HG03442 (cell line): ENCODE measurements around the gene AOPEP.

Experiments used
- ATAC-seq: cut with Tn5 transposase; IDR thresholded peaks from one replicate; pipeline ENCODE4 v1.9.1; 2021; ENCODE audit warnings: mild to moderate bottlenecking, moderate library complexity; ENCODE audit not compliant: unreplicated experiment

The AOPEP gene

DNA sequence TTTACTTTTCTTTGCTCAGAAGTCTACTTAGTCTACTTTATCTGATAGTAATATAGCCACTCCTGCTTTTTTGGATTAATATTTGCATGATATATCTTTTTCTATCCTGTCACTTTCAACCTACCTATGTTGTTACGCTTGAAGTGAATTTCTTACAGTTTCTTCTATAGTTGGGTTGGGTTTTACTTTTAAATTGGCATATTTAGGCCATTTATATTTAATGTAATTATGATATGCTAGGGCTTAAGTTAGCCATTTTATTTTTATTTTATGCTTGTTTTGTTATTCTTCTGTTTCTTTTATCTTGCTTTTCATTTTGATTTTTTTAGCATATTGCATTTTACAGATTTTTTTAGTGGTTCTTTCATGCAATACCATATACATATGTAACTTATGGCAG, 164.7 kb downstream of the AOPEP start:
- no peak for ATAC-seq

DNA sequence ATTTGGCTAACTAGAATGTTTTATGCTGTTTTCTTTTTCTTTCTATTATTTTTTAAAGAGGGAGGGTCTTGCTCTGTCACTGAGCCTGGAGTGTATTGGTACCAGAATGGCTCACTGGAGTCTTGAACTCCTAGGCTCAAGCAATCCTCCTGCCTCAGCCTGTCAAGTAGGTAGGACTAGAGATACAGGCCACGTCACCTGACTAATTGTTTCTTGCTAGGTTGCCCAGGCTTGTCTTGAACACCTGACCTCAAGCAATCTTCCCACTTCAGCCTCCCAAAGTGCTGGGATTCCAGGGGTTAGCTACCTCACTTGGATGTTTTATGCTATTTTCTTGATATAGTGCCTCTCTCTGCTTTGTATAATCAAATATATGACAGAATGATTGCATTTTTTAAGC, 166.2 kb downstream of the AOPEP start:
- ATAC-seq = no peak

DNA sequence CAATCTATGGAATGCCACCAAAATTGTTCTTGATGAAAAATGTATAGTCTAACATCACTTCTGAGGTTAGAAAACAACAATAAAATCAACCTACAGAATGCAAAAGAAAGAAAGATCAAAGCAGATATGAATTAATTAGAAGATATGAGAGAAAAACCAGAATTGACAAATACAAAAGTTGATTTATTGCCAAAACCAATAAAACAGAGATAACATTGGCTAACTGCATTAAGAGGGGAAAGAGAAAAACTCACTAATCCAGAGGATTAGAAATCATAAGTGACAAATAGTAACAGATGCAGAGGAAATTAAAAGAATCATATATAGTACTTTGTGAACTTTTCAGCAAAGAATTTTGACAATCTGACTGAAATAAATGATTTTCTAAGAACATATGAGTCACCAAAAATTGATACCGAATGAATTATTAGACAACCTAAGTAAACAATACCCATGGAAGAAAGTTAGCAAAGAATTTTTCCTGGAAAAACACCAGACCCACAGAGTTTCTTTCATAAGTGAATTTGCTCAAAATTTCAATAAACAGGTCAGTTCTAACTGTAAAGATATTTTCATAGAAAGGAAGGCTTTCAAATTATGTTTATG, 167.7 kb downstream of the AOPEP start:
- no peak for ATAC-seq

DNA sequence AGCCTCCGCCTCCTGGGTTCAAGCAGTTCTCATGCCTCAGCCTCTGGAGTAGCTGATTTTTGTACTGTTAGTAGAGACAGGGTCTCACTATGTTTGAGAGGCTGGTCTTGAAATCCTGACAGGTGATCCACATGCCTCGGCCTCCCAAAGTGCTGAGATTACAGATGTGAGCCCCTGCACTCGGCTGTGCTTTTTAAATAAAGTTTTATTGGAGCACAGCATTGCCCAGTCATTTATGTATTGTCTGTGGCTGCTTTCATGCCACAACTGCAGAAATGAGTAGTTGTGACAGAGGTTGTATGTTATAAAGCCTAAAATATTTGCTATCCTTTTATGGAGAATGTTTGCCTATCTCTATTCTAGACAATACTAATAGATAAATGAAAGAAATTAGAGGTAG, 169.2 kb downstream of the AOPEP start:
- ATAC-seq = no peak

DNA sequence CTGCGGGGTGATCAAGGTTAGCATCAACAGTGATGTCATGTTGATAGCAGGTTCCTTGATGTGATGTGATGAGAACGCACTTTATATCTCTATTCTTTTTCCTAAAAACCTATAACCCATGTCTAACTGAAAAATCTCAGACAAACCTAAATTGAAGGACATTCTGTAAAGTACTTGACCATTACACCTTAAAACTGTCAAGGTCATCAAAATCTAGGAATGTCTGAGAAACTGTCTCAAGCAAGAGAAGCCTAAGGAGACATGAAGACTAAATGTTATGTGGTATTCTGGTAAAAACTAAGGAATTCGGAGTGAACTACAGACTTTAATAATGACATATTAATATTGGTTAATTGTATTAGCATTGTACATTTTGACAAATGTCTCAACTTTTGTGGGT, 170.0 kb downstream of the AOPEP start:
- no peak for ATAC-seq

DNA sequence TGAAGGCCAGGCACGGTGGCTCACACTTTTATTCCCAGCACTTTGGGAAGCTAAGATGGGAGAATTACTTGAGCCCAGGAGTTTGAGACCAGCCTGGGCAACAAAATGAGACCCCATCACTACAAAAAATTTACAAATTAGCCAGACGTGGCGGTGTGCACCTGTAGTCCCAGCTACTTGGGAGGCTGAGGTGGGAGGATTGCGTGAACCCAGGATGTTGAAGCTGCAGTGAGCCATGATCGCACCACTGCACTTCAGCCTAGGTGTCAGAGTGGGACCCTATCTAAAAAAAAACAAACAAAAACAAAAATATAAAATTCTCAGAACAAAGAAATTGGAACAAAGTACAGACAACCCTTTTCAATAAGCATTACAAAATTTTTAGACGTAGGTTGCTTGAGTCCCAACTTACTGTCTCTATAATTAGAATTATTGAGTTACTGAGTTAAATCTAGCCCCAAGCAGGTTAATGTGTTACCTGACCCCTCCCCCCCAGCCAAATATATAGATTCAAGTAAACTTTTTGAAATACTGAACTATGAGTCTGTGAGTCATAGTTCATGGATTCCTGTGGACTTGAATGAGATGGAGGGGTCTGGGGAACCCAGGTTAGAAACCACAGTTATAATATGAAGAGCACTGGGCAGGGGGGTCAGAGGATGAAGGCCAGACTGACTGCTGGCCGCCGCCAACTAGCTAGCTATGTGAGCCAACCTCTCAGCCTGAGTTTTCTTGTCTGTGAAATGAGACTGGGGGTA, 173.1 kb downstream of the AOPEP start:
- no peak for ATAC-seq

DNA sequence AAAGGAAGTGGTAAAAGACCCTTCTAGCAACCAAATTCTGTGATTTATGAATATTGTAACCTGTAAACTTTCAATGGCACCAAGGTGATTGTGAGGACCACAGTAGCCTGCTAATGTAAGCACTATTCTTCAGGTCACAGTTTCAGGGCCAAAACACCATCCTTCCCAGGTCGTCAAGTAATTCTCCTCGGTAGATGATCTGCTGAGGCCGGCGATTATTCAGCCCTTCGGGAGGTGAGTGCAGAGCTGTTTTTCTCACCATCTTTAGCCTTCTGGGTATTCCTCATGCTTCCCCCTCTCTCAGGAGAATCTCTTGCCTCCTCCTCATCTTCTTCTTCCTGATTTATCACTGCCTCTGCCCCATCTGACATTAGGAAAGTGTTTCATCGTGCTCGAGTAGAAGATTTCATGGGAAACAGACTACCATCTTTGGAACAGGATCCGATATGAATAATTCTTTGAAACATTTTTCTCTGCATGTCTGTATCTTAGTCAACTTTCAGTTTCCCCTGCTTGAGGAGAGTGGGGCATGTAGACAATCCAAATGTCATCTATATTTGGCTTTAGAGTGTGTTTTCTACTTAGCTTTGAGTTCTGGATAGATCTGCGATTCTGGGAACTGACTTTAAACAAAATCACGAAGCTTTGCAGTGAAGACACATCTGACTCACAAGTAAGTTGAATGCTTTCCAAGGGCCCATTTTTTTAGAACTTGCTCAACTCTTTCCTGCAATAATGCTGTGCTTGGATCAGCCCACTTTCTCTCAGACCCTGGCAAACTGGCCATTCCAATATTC, 173.9 kb downstream of the AOPEP start:
- no peak for ATAC-seq

DNA sequence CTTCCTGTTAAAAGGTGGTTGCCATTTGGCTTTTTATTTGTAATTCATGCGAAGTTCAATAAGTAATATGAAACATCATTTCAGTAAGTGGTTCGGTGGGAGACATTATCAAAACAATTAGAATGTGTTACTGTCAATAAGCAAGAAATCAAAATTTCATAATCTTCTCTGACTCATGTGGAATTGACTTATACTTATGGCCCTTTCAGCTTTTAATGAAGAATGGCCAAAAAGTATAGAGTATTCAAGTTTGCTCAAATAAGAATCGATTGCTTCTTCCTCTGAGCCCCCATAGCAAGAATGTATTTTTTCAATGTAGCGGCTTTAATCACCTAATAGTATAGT, 174.5 kb downstream of the AOPEP start:
- ATAC-seq = no peak

DNA sequence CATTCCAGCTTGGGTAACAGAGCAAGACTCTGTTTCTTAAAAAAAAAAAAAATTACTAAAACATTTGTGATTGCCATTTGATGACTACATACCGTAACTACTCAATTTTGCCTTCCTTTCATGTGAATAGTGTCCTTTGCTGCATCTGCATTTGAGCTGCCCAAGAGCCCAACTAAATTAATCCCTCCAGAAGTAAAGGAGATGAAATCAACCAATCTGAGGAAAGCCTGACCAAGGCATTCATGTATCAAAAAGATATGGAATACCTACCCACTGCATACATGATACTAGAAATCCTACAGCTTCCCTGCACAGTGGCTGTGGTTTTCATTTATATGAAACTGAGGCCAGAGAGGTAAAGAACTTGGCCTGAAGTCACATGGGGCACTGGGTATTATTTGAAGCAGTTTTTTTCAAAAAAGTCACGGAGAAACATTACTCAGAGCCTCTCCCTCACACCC, 177.5 kb downstream of the AOPEP start:
- no peak for ATAC-seq

DNA sequence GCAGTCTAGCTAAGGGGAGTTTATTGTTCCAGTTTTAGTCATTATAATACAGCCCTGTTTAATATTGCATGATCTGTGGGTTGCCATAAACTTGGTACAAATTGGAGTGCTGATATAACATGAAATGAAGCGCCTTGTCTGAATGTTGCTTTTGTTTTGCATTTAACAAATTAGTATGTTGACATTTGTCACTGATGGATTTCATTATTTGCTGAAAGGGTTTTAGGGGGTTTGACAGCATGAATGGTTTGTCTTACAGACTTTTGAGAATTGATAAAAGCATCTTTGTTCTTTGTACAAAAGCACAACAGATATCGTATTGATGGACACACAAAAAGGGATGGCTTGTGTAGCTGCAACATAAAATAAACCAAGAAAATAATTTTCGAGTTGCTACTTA, 178.3 kb downstream of the AOPEP start:
- no peak for ATAC-seq

DNA sequence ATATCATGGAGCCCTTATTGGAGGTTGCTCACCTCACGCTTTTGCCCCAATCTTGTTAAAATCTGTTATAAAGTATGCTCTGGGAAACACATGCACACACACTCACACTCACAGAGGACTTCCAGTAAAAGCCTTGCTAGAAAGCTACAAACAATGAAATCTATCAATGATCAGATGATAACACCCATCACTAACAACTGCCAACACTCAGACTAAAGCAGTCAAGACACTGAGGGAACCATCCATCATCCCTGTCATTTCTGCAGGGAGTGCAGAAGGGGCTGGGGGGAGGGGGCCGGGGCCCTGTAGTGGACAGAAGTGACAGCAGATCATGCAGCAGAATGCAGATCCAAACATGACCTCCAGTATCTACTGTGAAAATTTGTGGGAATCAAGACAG, 179.1 kb downstream of the AOPEP start:
- ATAC-seq = no peak

DNA sequence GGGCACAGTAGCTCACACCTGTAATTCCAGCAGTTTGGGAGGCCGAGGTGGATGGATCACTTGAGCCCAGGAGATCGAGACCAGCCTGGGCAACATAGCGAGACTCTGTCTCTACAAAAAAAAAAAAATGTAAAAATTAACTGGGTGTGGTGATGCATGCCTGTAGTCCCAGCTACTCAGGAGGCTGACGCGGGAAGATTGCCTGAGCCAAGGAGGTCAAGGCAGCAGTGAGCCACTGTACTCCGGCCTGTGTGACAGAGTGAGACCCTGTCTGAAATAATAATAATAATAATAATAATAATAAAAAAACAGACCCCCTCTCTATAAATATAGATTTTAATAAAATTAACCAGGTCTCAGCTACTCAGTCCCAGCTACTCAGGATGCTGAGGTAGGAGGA, 179.7 kb downstream of the AOPEP start:
- no peak for ATAC-seq

DNA sequence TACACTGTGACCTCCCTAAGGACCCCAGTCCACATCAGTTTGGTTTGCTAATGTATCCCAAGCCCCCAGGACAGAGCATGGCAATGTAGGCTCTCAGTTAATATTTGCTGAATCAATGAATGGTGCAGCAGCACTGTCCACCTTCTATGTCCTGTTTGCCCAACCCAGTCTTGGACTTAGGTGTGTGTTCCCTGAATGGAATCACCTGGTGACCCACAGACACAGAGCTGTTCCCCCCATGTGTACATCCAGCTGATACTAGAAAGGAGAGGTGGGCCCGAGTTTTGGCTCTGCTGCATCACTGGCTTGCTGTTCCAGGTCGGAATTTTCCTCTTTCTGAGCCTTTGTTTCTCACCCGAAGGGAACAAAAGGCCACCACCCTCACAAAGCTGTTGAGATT, 180.2 kb downstream of the AOPEP start:
- no peak for ATAC-seq

DNA sequence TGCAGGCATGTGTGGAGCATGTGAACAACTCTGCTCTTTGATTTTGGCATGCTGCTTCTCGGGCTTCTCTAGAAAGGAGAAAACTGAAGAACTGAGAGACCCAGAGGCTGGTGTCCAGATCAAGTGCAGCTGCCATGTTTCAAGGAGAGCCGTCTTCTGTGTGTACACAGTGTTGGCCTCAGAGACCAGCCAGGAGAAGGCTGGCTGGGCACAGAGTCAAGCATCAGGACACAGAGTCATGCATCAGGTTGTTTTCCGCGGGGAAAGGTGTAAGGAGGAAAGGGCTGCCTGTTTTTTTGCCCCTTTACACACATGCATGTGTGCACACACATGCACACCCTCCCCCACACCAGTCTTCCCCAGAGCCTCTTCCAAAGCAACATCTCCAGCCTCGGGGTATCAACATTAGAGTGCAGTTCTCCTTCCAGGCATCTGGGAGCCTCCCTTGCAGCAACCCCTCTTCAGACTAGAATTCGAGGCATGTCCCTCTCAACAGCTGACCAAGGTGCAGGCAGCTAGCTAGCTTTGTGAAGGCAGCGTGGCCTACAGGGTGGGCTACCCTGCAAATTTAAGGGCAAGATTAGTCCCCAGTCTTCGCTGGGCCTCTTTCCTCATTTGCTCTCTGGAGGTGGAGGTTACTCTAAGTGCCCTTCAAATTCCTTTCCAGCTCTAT, 180.9 kb downstream of the AOPEP start:
- ATAC-seq = no peak

DNA sequence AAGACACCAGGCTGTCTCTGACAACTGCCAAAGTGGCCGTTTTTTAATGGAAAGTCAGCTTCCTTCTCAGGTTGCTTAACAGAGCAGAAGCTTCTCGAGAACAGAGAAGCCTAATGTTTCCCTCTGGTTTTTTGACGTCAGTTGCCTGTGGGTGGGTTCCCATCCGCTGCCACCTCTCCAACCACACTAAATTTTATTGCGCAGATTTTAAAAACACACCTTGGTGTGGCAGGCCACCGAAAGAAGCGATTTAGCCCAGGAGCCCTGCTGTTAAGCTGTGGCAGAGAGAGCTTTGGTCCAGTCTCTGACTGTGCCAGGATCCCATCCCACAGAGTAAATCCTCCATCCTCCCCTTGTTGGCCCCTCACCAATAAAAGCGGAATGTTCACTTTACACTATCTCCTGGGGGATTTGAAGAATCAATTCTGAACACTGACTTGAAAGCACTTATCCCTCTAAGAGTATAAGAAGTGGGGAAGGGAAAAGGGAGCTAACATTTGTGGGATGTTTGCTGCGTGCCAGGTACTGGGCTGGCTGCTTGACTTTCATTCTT, 181.6 kb downstream of the AOPEP start:
- ATAC-seq = no peak

DNA sequence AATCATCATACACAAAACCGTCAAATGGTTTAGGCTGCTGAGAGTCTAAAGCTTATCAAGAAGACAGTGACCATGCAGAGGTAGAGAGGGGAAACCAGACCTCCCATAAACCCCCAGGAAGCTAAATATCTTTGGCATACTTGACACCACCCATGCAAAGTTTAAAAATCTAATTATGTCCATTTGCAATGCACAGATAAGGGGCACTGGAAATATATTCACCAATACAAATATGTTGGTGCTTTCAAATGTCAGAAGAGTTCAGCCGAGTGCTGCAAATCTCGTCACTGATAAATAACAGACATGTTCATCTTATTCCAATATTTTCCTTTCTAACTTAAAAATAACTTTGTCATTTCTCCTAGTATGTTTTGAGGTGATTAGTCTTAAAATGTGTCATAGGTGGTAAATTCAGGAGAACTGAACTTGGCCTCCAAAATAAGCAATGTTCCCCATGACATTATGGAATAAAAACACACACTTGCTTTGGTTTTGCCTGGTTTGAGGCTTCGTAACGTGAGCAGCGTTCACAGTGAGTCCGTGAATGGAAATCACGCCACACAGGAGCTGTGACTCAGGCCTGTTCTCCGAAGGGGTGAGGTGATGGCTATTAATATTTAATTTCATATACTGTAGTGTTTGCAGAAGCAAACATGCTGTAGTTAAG, 182.2 kb downstream of the AOPEP start:
- no peak for ATAC-seq

DNA sequence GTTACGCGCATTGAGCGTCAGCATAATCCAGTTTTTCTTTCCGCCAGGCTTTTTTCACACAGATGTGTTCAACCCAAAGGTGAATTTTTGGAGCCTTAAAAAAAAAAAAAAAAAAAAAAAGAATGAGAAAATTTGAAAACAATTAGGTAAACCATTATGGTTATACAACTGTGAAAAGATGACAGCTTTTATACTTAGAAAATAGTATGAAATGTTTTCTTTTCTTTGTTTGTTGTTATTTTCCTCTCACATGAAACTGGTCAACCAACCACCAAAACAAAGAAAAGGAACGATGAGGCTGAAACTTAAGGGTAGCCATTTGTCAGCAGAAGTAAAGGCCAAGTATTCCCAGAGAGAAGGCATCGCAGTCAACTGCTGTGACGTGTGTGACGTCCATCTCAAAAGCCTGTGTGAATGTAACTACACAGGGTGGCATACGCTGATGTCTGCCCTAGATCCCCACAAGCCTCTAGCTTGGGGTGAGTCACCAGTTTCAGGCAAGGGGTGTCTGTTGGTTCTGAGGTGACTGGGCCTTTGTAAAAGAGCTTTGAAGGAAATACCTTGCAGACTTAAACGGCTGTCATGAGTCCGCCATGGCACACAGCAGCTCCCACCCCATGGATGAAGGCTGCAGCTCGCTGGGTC, 182.9 kb downstream of the AOPEP start:
- no peak for ATAC-seq

DNA sequence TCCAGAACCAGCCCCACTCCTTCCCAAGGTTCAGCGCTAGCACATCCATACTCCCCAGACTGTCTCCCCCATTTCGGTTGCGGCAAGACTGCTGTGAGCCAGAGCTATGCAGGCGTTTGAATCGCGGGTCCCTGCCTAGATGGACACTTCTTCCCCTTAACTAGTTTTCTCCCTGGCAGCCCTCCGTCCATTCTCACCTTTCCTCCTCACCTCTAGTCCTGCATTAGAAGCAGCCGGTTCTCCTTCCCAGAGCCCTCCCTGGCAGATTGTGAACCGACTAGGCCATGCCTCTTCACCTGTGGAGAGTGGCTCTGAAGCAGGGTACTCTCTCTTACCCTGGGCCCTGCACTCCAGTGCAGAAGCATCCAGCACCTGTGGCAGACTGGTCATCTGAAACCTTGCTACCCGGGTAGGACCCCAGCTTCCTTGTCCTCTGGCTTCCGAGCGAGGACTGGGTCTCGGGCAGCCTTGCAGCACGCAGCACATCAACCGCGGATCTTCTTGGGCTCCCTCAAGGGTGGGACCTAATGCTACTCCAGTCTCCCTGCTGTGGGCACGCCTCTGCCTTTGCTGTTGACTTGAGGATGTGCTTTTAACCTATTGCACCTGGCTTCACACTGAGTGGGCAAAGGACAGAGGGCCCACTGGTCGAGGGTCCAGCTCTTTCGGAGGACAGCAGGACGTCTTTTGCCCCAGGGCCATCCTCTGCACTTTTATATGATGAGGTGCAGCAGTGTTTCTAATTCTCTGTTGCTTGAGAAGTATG, 183.6 kb downstream of the AOPEP start:
- ATAC-seq = no peak

DNA sequence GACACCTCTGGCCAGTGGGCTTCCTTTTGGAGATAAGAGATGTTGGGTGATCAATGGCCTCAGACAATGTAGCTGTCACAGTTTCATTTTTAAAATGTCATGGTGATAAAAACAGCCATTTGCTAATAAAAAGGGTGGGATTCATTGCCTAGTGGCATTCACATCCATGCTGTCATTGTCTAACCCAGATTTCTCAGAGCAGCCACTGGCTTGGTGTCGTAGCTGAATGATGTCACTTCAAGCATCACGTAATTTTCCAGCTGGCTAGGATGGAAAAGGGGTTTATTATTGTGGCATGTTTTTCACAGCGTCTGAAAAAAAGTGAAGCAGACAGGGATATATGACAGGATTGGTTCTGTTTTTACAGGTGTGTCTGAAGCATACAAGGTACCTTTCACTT, 184.7 kb downstream of the AOPEP start:
- no peak for ATAC-seq
